HG03558 (cell line): ENCODE data around the gene PLPP1.
"Not testable (repeated sequence)": the region's sequence is repeated elsewhere in the genome, so short reads cannot be mapped to it uniquely, and the experiment has no call there.

ENCODE experiments used
- ATAC-seq: cut with Tn5 transposase; IDR thresholded peaks from one replicate; pipeline ENCODE4 v1.9.1; 2021; ENCODE audit warnings: moderate number of reproducible peaks; ENCODE audit not compliant: unreplicated experiment; ENCODE audit errors: extremely low read depth

Gene PLPP1

DNA sequence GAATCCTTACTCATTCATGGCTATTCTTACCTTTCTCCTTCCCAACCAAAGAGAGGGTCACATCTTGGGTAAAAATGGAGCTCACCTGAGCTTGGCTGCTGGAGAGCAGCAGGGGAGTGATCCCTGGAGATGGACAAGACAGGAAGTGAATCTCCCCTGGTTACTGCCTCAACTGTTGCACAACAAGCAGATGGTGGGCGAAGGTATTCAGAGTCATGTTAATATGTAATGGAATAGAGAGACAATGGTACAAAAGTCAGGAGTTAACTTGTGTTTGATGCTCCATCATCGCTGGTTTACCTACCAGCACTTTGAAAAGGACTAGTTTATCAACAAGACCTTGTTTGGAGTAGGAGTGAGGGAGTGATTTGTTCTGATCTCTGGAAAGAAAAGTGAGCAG is 13.0 kb upstream of the PLPP1 start:
- no peak for ATAC-seq

GRCh38 chr5:55546947-55547346 is 12.2 kb upstream of the PLPP1 start:
- no peak for ATAC-seq

DNA sequence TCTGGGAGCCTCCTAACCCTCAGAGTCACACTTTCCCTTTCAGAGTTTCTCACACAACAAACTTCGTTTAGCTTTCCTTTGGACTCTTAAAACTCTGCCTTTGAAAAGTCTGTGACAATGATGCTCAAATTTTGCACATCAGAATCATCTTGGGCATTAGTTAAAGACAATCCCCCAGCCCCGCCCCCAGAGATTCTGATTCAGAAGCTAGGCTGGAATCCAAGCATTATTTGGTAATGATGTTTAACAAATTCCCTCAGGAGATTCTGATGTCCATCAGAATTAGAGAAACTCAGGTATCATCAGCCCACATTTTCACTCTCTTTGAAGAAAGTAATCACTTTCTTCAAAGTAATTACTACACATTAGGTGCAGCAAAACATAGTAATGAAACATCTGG is 9.6 kb upstream of the PLPP1 start:
- ATAC-seq = no peak

GRCh38 chr5:55541056-55541635 is 6.4 kb upstream of the PLPP1 start:
- no peak for ATAC-seq

DNA sequence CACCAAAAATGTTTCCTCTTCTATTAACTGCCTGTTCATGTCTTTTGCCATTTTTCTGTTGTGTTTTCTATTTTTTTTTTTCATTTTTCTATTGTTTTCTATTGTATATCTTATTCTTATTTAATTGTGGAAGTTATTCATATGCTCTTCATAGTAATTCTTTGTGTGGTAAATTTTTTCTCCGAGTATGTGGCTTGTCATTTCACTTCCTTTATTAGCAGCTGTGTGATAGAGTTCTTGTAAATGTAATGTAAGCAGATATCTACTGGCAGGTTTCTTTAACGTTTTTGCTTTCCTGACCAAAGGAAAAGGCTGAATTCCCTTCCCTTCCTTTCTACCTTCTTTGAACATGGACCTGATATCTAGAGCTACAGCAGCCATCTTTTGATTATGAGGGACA is 5.8 kb upstream of the PLPP1 start:
- no peak for ATAC-seq

DNA sequence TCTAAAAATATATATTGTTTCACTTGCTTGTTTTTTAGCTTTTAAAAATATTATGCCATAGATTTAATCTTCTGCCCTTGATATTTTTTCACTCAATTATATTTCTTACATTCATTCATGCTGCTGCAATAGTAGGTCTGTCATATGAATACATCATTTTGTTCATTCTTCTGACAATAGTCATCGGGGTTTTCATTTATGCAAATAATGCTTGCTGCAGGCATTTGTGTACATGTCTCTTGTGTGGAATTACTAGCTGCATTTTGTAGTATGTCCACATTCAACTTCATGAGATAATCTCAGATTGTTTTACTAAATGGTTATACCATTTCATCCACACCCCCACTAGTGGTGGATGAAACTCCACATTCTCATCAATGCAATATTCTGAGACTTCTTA is 5.3 kb upstream of the PLPP1 start:
- ATAC-seq = no peak

GRCh38 chr5:55538661-55539060 is 3.9 kb upstream of the PLPP1 start:
- no peak for ATAC-seq

- ATAC-seq = not testable (repeated sequence)
Observed at GRCh38 chr5:55537315-55537714, 2.6 kb upstream of the PLPP1 start.

- ATAC-seq = no peak
Observed at GRCh38 chr5:55535199-55535905, 588 bp upstream of the PLPP1 start.

GRCh38 chr5:55533521-55534435 is 986 bp downstream of the PLPP1 start:
- peak; percentile 26 for ATAC-seq

- ATAC-seq = no peak
Observed at GRCh38 chr5:55530669-55531068, 4.1 kb downstream of the PLPP1 start.

DNA sequence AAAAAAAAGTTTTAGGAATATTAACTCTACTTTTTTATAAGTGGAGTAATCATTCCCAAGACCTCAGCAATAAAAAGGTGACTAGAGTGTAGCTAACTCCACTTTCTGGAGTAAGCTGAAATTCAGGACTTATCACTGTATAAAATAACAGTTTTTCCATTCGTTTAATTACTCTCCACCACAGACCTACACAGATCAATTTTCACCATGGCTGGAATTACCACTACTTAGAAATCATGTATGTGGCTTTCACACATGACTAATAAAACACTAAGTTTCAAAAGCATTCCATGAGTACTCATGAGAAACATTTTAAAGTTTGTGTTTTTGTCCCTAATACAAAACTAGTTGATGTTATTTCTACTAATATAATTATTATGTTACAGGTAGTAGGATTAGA is 9.9 kb downstream of the PLPP1 start:
- no peak for ATAC-seq

DNA sequence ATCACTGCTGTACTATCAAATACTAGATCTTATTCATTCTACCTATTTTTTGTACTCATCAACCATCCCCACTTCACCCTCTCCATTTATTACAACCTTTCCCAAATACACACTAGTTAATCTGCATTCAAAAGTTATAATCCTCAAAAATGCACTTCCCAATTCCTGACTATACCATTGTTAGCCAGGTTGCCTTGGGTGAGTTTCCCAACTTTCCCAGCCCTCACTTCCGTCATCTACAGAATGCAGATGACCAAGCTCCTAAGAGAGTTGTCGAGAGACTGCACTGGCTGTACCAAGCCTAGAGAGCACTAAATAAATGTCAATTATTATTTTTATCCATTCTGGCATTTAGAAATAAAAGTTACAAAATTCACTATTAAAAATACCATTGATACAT is 11.5 kb downstream of the PLPP1 start:
- no peak for ATAC-seq

GRCh38 chr5:55521881-55522280 is 12.9 kb downstream of the PLPP1 start:
- ATAC-seq = no peak

GRCh38 chr5:55520117-55520839 is 14.5 kb downstream of the PLPP1 start:
- no peak for ATAC-seq

DNA sequence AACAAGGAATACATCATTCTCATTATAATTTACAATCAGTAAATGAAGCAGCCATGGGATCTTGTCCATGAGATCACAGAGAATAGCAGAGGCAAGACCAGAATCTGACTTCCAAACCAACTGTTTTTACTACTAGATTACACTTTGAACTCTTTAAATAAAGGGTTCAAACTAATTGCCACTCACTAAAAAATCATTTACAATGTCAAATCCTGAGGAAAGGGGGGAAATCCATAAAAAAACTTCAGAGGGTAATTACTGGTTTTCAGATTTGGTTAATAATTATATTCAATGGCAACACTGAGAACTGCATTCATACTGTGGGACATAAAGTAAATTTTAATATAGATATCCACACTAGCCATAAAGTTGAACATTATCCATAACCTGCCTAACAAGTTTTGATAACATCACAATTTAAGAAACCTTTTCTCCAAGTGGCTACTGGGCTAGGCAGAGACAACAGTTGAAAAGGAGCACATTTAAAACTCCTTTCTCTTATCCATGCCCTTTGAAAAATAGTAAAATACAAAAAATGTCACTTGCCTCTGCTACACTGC is 15.9 kb downstream of the PLPP1 start:
- no peak for ATAC-seq

DNA sequence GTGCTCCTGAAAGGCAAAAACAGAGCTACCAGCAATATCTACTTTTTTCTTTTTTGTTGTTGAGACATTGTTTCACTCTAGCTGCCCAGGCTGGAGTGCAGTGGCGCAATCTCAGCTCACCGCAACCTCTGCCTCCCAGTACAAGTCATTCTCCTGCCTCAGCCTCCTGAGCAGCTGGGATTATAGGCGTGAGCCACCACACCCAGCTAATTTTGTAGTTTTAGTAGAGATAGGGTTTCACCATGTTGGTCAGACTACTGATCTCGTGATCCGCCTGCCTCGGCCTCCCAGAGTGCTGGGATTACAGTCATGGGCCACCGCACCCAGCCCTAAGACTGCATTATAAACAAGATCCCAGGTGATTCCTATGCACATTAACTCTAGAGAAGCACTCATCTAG is 17.0 kb downstream of the PLPP1 start:
- ATAC-seq = no peak

- ATAC-seq = no peak
Observed at GRCh38 chr5:55511010-55511409, 23.8 kb downstream of the PLPP1 start.

- no peak for ATAC-seq
Observed at GRCh38 chr5:55510523-55510880, 24.3 kb downstream of the PLPP1 start.

DNA sequence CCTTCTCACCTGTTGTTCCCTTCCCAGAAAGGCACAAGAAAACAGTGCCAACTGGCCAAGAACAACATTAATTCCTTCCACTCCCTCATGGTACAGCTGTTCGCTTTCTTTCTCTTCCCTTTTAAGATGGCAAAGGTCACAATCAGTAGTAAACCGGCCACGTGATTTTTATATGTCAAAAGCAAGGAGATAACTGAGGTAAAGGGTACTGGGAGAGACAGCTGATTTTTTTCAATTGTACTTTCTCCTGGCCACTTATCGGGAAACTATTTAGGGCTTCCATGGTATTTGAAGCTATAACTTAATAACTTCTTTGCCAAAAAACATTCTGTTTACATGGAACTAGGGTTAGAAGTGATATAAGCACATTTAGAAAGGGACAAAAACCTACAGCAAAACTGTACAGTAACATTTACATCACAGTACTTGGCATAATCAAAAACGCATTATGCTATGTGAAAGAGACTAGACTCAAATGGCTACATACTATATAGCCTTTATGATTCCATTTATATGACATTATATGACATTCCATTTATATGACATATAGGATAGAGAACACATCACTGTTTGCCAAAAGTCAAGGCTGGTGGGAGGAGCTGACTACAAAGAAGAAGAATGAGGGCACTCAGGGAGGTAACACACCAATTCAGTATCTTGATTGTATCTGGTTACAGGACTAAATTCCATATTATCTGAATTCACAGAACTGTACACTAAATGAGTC is 24.8 kb downstream of the PLPP1 start:
- no peak for ATAC-seq
